Measurements from ENCODE around the gene CBX4. TPM values are rescaled to one million over a fixed set of nuclear protein-coding genes. Genes with fewer than 3 reads are reported as not detected.

The CBX4 gene
- total and polyA plus RNA-seq, 10 of the 15 experiments (the other 5 are each of a cell fraction or from before 2014, with no cell fraction given) = 0.69 to 24.6 (median 4.2) TPM

DNA sequence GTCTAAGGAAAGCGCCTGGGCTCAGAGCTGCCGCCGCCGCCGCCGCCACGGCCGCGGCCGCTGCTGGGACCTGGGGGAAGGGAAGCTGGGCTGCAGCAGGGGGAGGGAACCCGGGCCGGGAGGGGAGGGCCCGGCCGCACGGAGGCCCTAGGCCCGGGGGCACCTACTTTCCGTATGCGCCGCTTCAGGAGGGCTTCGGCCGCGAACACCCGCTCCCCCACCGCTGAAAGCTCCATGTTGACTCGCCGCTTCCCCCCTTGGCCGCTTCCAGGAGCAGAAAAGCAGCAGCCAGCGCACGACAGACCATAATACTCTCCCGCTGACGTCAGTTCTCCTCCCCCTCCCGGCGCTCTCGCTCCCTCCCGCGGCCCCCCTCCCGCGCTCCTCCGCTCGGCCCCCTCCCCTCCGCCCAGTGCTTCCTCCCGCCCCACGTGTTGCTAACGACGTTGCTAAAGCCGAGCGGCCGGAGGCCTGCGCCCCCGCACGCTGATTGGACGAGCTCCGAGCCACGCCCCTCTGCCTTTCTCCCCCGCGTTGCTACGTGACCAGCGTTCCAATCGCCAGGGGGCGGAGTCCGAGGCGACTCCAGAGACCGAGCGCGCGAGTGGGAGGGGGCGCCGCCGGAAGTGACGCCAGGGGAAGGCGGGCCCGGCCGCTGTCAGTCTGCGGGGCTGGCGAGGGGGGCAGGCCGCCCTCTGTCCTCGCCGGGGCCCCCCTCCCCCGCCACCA lies 42.3 kb downstream of the CBX4 start, which contains the start of gene CBX8 (continued):
- TF ChIP-seq TBL1XR1 (IDR thresholded peaks at IDR 0.05; ENCODE audit: low read depth, low read length) = peak; percentile 24; the same call in 1 of the 2 replicates
- peak; percentile 37 for TF ChIP-seq MEF2B (IDR thresholded peaks at IDR 0.05; ENCODE audit: partially characterized antibody, poor library complexity, severe bottlenecking)
- TF ChIP-seq SPI1 (IDR thresholded peaks at IDR 0.05; ENCODE audit: borderline replicate concordance, insufficient read depth, low read depth, low read length) = no peak
- TF ChIP-seq RAD21 (IDR thresholded peaks at IDR 0.05; ENCODE audit: insufficient read depth, low read depth, low read length) = no peak
- no peak for TF ChIP-seq HDAC2 (IDR thresholded peaks at IDR 0.05)
- TF ChIP-seq POLR2A (IDR thresholded peaks at IDR 0.05; ENCODE audit: low read depth, low read length) = peak; percentile 83
- peak; percentile 89 for TF ChIP-seq DPF2 (IDR thresholded peaks at IDR 0.05)
- TF ChIP-seq PML (IDR thresholded peaks at IDR 0.05; ENCODE audit: low read length) = no peak
- TF ChIP-seq SRF (IDR thresholded peaks at IDR 0.05; ENCODE audit: low read depth in 2 of 2, low read length in 2 of 2) = no peak
- TF ChIP-seq TARDBP (IDR thresholded peaks at IDR 0.05; ENCODE audit: borderline replicate concordance) = 0 out of 2 replicates have a peak, but pooled peaks have one; percentile 62
- no peak for TF ChIP-seq MYC (IDR thresholded peaks at IDR 0.05; ENCODE audit: insufficient read depth, insufficient read length, insufficient replicate concordance, low read length, severe bottlenecking)
- TF ChIP-seq IKZF1 (conservative IDR thresholded peaks at IDR 0.05) = 0 out of 2 replicates have a peak, but pooled peaks have one; percentile 52
- TF ChIP-seq, protein P1, sequence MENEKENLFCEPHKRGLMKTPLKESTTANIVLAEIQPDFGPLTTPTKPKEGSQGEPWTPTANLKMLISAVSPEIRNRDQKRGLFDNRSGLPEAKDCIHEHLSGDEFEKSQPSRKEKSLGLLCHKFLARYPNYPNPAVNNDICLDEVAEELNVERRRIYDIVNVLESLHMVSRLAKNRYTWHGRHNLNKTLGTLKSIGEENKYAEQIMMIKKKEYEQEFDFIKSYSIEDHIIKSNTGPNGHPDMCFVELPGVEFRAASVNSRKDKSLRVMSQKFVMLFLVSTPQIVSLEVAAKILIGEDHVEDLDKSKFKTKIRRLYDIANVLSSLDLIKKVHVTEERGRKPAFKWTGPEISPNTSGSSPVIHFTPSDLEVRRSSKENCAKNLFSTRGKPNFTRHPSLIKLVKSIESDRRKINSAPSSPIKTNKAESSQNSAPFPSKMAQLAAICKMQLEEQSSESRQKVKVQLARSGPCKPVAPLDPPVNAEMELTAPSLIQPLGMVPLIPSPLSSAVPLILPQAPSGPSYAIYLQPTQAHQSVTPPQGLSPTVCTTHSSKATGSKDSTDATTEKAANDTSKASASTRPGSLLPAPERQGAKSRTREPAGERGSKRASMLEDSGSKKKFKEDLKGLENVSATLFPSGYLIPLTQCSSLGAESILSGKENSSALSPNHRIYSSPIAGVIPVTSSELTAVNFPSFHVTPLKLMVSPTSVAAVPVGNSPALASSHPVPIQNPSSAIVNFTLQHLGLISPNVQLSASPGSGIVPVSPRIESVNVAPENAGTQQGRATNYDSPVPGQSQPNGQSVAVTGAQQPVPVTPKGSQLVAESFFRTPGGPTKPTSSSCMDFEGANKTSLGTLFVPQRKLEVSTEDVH (IDR thresholded peaks at IDR 0.05; ENCODE audit: low read depth, partially characterized antibody) = no peak
- TF ChIP-seq ZNF274 (IDR thresholded peaks at IDR 0.05; ENCODE audit: insufficient read depth, insufficient read length) = no peak
- no peak for TF ChIP-seq ZNF622 (IDR thresholded peaks at IDR 0.05)
- TF ChIP-seq, protein P2, sequence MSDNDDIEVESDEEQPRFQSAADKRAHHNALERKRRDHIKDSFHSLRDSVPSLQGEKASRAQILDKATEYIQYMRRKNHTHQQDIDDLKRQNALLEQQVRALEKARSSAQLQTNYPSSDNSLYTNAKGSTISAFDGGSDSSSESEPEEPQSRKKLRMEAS (IDR thresholded peaks at IDR 0.05; ENCODE audit: low read depth, low read length) = peak; percentile 71
- TF ChIP-seq, protein P3, sequence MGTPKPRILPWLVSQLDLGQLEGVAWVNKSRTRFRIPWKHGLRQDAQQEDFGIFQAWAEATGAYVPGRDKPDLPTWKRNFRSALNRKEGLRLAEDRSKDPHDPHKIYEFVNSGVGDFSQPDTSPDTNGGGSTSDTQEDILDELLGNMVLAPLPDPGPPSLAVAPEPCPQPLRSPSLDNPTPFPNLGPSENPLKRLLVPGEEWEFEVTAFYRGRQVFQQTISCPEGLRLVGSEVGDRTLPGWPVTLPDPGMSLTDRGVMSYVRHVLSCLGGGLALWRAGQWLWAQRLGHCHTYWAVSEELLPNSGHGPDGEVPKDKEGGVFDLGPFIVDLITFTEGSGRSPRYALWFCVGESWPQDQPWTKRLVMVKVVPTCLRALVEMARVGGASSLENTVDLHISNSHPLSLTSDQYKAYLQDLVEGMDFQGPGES (IDR thresholded peaks at IDR 0.05) = peak; percentile 69
- TF ChIP-seq, protein P4, sequence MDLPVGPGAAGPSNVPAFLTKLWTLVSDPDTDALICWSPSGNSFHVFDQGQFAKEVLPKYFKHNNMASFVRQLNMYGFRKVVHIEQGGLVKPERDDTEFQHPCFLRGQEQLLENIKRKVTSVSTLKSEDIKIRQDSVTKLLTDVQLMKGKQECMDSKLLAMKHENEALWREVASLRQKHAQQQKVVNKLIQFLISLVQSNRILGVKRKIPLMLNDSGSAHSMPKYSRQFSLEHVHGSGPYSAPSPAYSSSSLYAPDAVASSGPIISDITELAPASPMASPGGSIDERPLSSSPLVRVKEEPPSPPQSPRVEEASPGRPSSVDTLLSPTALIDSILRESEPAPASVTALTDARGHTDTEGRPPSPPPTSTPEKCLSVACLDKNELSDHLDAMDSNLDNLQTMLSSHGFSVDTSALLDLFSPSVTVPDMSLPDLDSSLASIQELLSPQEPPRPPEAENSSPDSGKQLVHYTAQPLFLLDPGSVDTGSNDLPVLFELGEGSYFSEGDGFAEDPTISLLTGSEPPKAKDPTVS (IDR thresholded peaks at IDR 0.05; ENCODE audit: low read depth, low read length) = no peak
- TF ChIP-seq, protein P5, sequence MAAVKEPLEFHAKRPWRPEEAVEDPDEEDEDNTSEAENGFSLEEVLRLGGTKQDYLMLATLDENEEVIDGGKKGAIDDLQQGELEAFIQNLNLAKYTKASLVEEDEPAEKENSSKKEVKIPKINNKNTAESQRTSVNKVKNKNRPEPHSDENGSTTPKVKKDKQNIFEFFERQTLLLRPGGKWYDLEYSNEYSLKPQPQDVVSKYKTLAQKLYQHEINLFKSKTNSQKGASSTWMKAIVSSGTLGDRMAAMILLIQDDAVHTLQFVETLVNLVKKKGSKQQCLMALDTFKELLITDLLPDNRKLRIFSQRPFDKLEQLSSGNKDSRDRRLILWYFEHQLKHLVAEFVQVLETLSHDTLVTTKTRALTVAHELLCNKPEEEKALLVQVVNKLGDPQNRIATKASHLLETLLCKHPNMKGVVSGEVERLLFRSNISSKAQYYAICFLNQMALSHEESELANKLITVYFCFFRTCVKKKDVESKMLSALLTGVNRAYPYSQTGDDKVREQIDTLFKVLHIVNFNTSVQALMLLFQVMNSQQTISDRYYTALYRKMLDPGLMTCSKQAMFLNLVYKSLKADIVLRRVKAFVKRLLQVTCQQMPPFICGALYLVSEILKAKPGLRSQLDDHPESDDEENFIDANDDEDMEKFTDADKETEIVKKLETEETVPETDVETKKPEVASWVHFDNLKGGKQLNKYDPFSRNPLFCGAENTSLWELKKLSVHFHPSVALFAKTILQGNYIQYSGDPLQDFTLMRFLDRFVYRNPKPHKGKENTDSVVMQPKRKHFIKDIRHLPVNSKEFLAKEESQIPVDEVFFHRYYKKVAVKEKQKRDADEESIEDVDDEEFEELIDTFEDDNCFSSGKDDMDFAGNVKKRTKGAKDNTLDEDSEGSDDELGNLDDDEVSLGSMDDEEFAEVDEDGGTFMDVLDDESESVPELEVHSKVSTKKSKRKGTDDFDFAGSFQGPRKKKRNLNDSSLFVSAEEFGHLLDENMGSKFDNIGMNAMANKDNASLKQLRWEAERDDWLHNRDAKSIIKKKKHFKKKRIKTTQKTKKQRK (IDR thresholded peaks at IDR 0.05; ENCODE audit: low read depth, low read length) = no peak
- TF ChIP-seq POU2F2 (IDR thresholded peaks at IDR 0.05; ENCODE audit: borderline replicate concordance, low read depth, low read length) = no peak
- TF ChIP-seq IRF4 (IDR thresholded peaks at IDR 0.05; ENCODE audit: low read depth, low read length) = no peak
- no peak for TF ChIP-seq NR2C1 (IDR thresholded peaks at IDR 0.05)
- peak; percentile 89 for TF ChIP-seq SP1 (IDR thresholded peaks at IDR 0.05; ENCODE audit: low read depth, low read length)
